IMR-90 (cell line): Measurements from ENCODE around the gene ZGRF1. TPM values are rescaled to one million over a fixed set of nuclear protein-coding genes. Genes with fewer than 3 reads are reported as not detected.

ENCODE experiments used
- ATAC-seq: fragments of 200-7000 bp; cut with Tn5 transposase; 2 replicates; pipeline ENCODE4 v1.9.1; 2020; ENCODE audit warnings: low read depth, mild to moderate bottlenecking, moderate library complexity
- BruUV-seq: library from RNA; stranded (reverse); fragments of 400-500 nt; replicated peaks from 2 replicates; lab custom pipeline; 2021; lab: Mats Ljungman, UMichigan
- CTCF ChIA-PET: fragments of 300-600 bp; formaldehyde crosslinking; extraction: SDS; loops from one replicate; lab custom pipeline; 2021; ENCODE audit warnings: antibody characterized with exemption; lab: Yijun Ruan, JAX
- POLR2A ChIA-PET: fragments of 300-600 bp; sonication (Branson Sonifier 250); formaldehyde crosslinking; loops from one replicate; lab custom pipeline; 2022; ENCODE audit warnings: antibody characterized with exemption; ENCODE audit not compliant: unreplicated experiment; lab: Charles Lee
- DNase-seq: peaks from one replicate; pipeline ENCODE4 v3.0.0; 2013
- H2AFZ ChIP-seq: replicated peaks from 2 replicates; pipeline ENCODE3; 2013; ENCODE audit warnings: low read length, mild to moderate bottlenecking; ENCODE audit not compliant: poor library complexity
- H2AK5ac ChIP-seq: 2 replicates; pipeline ENCODE4 v1.6.1; 2013; ENCODE audit warnings: low read depth, low read length, inconsistent platforms
- H2AK9ac ChIP-seq: replicated peaks from 2 replicates; pipeline ENCODE3; 2013; ENCODE audit warnings: mild to moderate bottlenecking, low read depth, low read length, moderate library complexity; ENCODE audit not compliant: poor library complexity
- H2BK120ac ChIP-seq: 2 replicates; pipeline ENCODE4 v1.6.1; 2013; ENCODE audit warnings: low read depth, low read length, inconsistent platforms
- H2BK15ac ChIP-seq: 3 replicates; pipeline ENCODE4 v1.6.1; 2013; ENCODE audit warnings: low read depth, low read length, inconsistent platforms
- H2BK20ac ChIP-seq: 2 replicates; pipeline ENCODE4 v1.6.1; 2013; ENCODE audit warnings: low read depth, mild to moderate bottlenecking, inconsistent platforms, low read length, moderate library complexity
- H2BK5ac ChIP-seq: 2 replicates; pipeline ENCODE4 v1.6.1; 2013; ENCODE audit warnings: mild to moderate bottlenecking, low read depth, low read length, inconsistent platforms; ENCODE audit not compliant: poor library complexity, severe bottlenecking
- H3K14ac ChIP-seq: replicated peaks from 2 replicates; pipeline ENCODE4 v1.6.1; 2013; ENCODE audit warnings: low read depth, low read length, inconsistent platforms
- H3K18ac ChIP-seq: 2 replicates; pipeline ENCODE4 v1.6.1; 2013; ENCODE audit warnings: low read depth, low read length, control low read depth
- H3K23ac ChIP-seq: 2 replicates; pipeline ENCODE4 v1.6.1; 2013; ENCODE audit warnings: low read depth, low read length, inconsistent platforms
- H3K27ac ChIP-seq: 2 replicates; pipeline ENCODE4 v1.5.1; 2013; ENCODE audit warnings: mild to moderate bottlenecking, control low read depth, low read length; ENCODE audit not compliant: insufficient read depth
- H3K27me3 ChIP-seq: 2 replicates; pipeline ENCODE4 v1.6.1; 2013; ENCODE audit warnings: low read length; ENCODE audit not compliant: control insufficient read depth, insufficient read depth
- H3K36me3 ChIP-seq: 2 replicates; pipeline ENCODE4 v1.6.1; 2013; ENCODE audit warnings: low read length, mixed read lengths; ENCODE audit not compliant: control insufficient read depth, insufficient read depth
- H3K4ac ChIP-seq: 2 replicates; pipeline ENCODE4 v1.6.1; 2013; ENCODE audit warnings: low read depth, low read length, inconsistent platforms
- H3K4me1 ChIP-seq: 2 replicates; pipeline ENCODE4 v1.6.1; 2013; ENCODE audit warnings: low read length, mixed read lengths; ENCODE audit not compliant: control insufficient read depth, insufficient read depth
- H3K4me2 ChIP-seq: 2 replicates; pipeline ENCODE4 v1.6.1; 2013; ENCODE audit warnings: low read depth, mild to moderate bottlenecking, control low read depth, low read length, moderate library complexity
- H3K4me3 ChIP-seq: 2 replicates; pipeline ENCODE4 v1.5.1; 2013; ENCODE audit warnings: low read depth, mild to moderate bottlenecking, control low read depth, low read length, moderate library complexity; ENCODE audit not compliant: insufficient read depth
- H3K56ac ChIP-seq: 2 replicates; pipeline ENCODE4 v1.6.1; 2013; ENCODE audit warnings: low read length, inconsistent platforms; ENCODE audit not compliant: insufficient read depth; ENCODE audit errors: extremely low read depth
- H3K79me1 ChIP-seq, 2 experiments: 2 replicates each; pipeline ENCODE4 v1.6.1; 2013; ENCODE audit warnings: low read length in 2 of 2, inconsistent platforms in 1 of 2, low read depth in 1 of 2
- H3K9ac ChIP-seq: 2 replicates; pipeline ENCODE4 v1.6.1; 2013; ENCODE audit warnings: low read depth, low read length, control low read depth
- H3K9me1 ChIP-seq: 2 replicates; pipeline ENCODE4 v1.6.1; 2013; ENCODE audit warnings: low read length, inconsistent platforms; ENCODE audit not compliant: insufficient read depth
- H3K9me3 ChIP-seq: 2 replicates; pipeline ENCODE4 v1.6.1; 2013; ENCODE audit warnings: low read length; ENCODE audit not compliant: control insufficient read depth, insufficient read depth
- H4K20me1 ChIP-seq: 2 replicates; pipeline ENCODE4 v1.6.1; 2013; ENCODE audit warnings: low read length, inconsistent platforms; ENCODE audit not compliant: insufficient read depth
- H4K5ac ChIP-seq: 2 replicates; pipeline ENCODE4 v1.6.1; 2013; ENCODE audit warnings: mild to moderate bottlenecking, low read depth, low read length, control low read depth
- H4K8ac ChIP-seq, 2 experiments: 2 replicates each; pipeline ENCODE4 v1.6.1; 2013; ENCODE audit warnings: low read depth in 2 of 2, low read length in 2 of 2, control low read depth in 1 of 2, inconsistent platforms in 1 of 2
- H4K91ac ChIP-seq: 2 replicates; pipeline ENCODE4 v1.6.1; 2013; ENCODE audit warnings: low read depth, low read length, inconsistent platforms; ENCODE audit not compliant: insufficient read depth
- BHLHE40 ChIP-seq: fragments of 150-350 bp; IDR thresholded peaks from 2 replicates; pipeline ENCODE4 v1.6.1; 2016; ENCODE audit warnings: mild to moderate bottlenecking, low read depth, low read length
- CEBPB ChIP-seq: IDR thresholded peaks from 2 replicates; pipeline ENCODE4 v1.6.1; 2012; ENCODE audit warnings: low read depth, low read length, improper control_type of control experiment
- CHD1 ChIP-seq: IDR thresholded peaks from 2 replicates; pipeline ENCODE4 v1.6.1; 2012; ENCODE audit warnings: low read depth, low read length, improper control_type of control experiment
- CTCF ChIP-seq: conservative IDR thresholded peaks from 2 replicates; pipeline ENCODE4 v1.5.1; 2012; ENCODE audit warnings: mild to moderate bottlenecking, low read depth, low read length, improper control_type of control experiment
- FOS ChIP-seq: fragments of 150-350 bp; IDR thresholded peaks from 2 replicates; pipeline ENCODE4 v1.6.1; 2016; ENCODE audit warnings: low read depth, low read length
- MAFK ChIP-seq: IDR thresholded peaks from 2 replicates; pipeline ENCODE4 v1.6.1; 2012; ENCODE audit warnings: low read depth, low read length, improper control_type of control experiment
- MAZ ChIP-seq: IDR thresholded peaks from 2 replicates; pipeline ENCODE4 v1.6.1; 2012; ENCODE audit warnings: low read depth, mild to moderate bottlenecking, low read length, improper control_type of control experiment, moderate library complexity, borderline replicate concordance
- MXI1 ChIP-seq: IDR thresholded peaks from 2 replicates; pipeline ENCODE4 v1.6.1; 2012; ENCODE audit warnings: low read depth, mild to moderate bottlenecking, low read length, moderate library complexity, borderline replicate concordance
- NFE2L2 ChIP-seq: fragments of 150-350 bp; IDR thresholded peaks from 2 replicates; pipeline ENCODE4 v1.6.1; 2016; ENCODE audit warnings: low read depth, mild to moderate bottlenecking, low read length
- POLR2A ChIP-seq: IDR thresholded peaks from 2 replicates; pipeline ENCODE4 v1.6.1; 2012; ENCODE audit warnings: mild to moderate bottlenecking, low read depth, low read length
- RAD21 ChIP-seq: IDR thresholded peaks from 2 replicates; pipeline ENCODE4 v1.6.1; 2012; ENCODE audit warnings: low read length, improper control_type of control experiment
- RCOR1 ChIP-seq: IDR thresholded peaks from 2 replicates; pipeline ENCODE4 v1.6.1; 2012; ENCODE audit warnings: mild to moderate bottlenecking, low read length, improper control_type of control experiment; ENCODE audit not compliant: insufficient replicate concordance
- RFX5 ChIP-seq: IDR thresholded peaks from 2 replicates; pipeline ENCODE4 v1.8.0; 2012; ENCODE audit warnings: low read depth, mild to moderate bottlenecking, low read length, moderate library complexity
- SMC3 ChIP-seq: fragments of 150-350 bp; IDR thresholded peaks from 2 replicates; pipeline ENCODE4 v1.6.1; 2016; ENCODE audit warnings: low read depth, mild to moderate bottlenecking, antibody characterized with exemption, low read length, moderate library complexity
- dilution Hi-C: fragments of 300-500 bp; cut with HindIII; formaldehyde crosslinking; loops from one replicate; pipeline ENCODE4 v1.14.3; 2018; ENCODE audit warnings: low sequenced_read_pairs; ENCODE audit not compliant: unreplicated experiment
- in situ Hi-C: fragments of 300-500 bp; cut with MboI; formaldehyde crosslinking; loops from 3 replicates; pipeline ENCODE4 v1.14.3; 2019; ENCODE audit warnings: low sequenced_read_pairs, inconsistent platforms, mixed read lengths
- intact Hi-C: fragments of 100-400 bp; cut with micrococcal nuclease; formaldehyde crosslinking; loops from 2 replicates; pipeline ENCODE4 v1.10.0; 2022
- polyA plus RNA-seq, 3 experiments: library from polyadenylated mRNA; depleted of rRNA; stranded (reverse); fragments of >200 nt; gene quantifications; 2 replicates each; pipeline ENCODE4 v1.2.3, GENCODE V29; 2012; ENCODE audit warnings: low replicate concordance in 1 of 3
- total RNA-seq: library from RNA; depleted of rRNA; stranded (reverse); fragments of >200 nt; gene quantifications from 2 replicates; pipeline ENCODE4 v1.2.3, GENCODE V29; 2012
- TF ChIP-seq, protein P1 (sequence below): fragments of 150-350 bp; IDR thresholded peaks from 2 replicates; pipeline ENCODE4 v1.6.1; 2017; ENCODE audit warnings: mild to moderate bottlenecking, antibody characterized with exemption, low read length, low read depth
- TF ChIP-seq, protein P2 (sequence below): fragments of 150-350 bp; IDR thresholded peaks from 2 replicates; pipeline ENCODE4 v1.6.1; 2016; ENCODE audit warnings: low read depth, mild to moderate bottlenecking, low read length, moderate library complexity, borderline replicate concordance

Gene ZGRF1
- total and polyA plus RNA-seq, 2 of the 4 experiments (the other 2 are of a cell fraction): 2.8 to 5.6 TPM

- Histone ChIP-seq H3K36me3 (no peaks in the 10 kb centered on the region), H3K18ac (no peak overlapping the region), H2AK5ac (no peak overlapping the region), H4K91ac (no peak overlapping the region), H3K23ac (no peak overlapping the region), H3K4me2 (no peak overlapping the region), H3K4ac (no peak overlapping the region), H2BK5ac (no peak overlapping the region), H3K14ac (no peak overlapping the region), H2AK9ac (no peak overlapping the region), H3K4me3 (no peak overlapping the region), H3K79me1 (no peaks in the 10 kb centered on the region), H4K20me1 (no peaks in the 10 kb centered on the region), H3K56ac (no peak overlapping the region), H3K9me3 (no peaks in the 10 kb centered on the region), H3K4me1 (0 out of 2 replicates have a peak, but pooled peaks cover 2% of the 10 kb centered on the region), H3K27ac (no peak overlapping the region), H4K8ac (no peak overlapping the region), H3K27me3 (no peaks in the 10 kb centered on the region), H2BK120ac (no peak overlapping the region), H2BK20ac (no peak overlapping the region), H2BK15ac (no peak overlapping the region), H2AFZ (no peak overlapping the region), H3K9me1 (no peaks in the 10 kb centered on the region), H3K9ac (no peak overlapping the region), H4K5ac (no peak overlapping the region)
- BruUV-seq: no TSS peak
- intact Hi-C loops (no loop called here), dilution Hi-C loops (no loop called here), in situ Hi-C loops (no loop called here)
- no peak for DNase-seq
- ATAC-seq: no peak
- ChIA-PET CTCF (interaction anchor here (1.5 kb wide), 1 partner anchor 70 kb away, joined by 3 read pairs; no protein-coding TSS in a partner anchor), POLR2A (no interaction called here)
- TF ChIP-seq FOS (no peak), NFE2L2 (no peak), BHLHE40 (no peak), CTCF (no peak), RCOR1 (no peak), MXI1 (no peak), POLR2A (no peak), CHD1 (no peak), MAFK (no peak), RAD21 (no peak), CEBPB (no peak), SMC3 (no peak), MAZ (no peak), RFX5 (no peak)
- TF ChIP-seq, protein P1, sequence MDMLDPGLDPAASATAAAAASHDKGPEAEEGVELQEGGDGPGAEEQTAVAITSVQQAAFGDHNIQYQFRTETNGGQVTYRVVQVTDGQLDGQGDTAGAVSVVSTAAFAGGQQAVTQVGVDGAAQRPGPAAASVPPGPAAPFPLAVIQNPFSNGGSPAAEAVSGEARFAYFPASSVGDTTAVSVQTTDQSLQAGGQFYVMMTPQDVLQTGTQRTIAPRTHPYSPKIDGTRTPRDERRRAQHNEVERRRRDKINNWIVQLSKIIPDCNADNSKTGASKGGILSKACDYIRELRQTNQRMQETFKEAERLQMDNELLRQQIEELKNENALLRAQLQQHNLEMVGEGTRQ: no peak
- TF ChIP-seq, protein P2, sequence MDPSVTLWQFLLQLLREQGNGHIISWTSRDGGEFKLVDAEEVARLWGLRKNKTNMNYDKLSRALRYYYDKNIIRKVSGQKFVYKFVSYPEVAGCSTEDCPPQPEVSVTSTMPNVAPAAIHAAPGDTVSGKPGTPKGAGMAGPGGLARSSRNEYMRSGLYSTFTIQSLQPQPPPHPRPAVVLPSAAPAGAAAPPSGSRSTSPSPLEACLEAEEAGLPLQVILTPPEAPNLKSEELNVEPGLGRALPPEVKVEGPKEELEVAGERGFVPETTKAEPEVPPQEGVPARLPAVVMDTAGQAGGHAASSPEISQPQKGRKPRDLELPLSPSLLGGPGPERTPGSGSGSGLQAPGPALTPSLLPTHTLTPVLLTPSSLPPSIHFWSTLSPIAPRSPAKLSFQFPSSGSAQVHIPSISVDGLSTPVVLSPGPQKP: no peak
These were observed 44.0 kb downstream of the ZGRF1 start for GRCh38 chr4:112592717-112593116.
